NCI-H82 treated with DMSO at 0.1 percent for 48 hours (cell line): ENCODE measurements around the gene ZSWIM4.

ENCODE experiments used
- DNase-seq: peaks from one replicate; lab custom pipeline; 2025; ENCODE audit not compliant: unreplicated experiment; lab: John Stamatoyannopoulos, UW

Gene ZSWIM4

GRCh38 chr19:13869281-13869680 is 74.0 kb downstream of the ZSWIM4 start:
- no peak for DNase-seq

- no peak for DNase-seq
Observed at GRCh38 chr19:13870873-13871272, 75.6 kb downstream of the ZSWIM4 start.

- no peak for DNase-seq
Observed at GRCh38 chr19:13872339-13872694, 77.1 kb downstream of the ZSWIM4 start.

GRCh38 chr19:13872695-13873389 is 77.6 kb downstream of the ZSWIM4 start:
- DNase-seq = no peak

GRCh38 chr19:13873834-13874515 is 78.7 kb downstream of the ZSWIM4 start:
- DNase-seq = no peak

- no peak for DNase-seq
Observed at GRCh38 chr19:13875824-13876223, 80.6 kb downstream of the ZSWIM4 start.

GRCh38 chr19:13876834-13877233 is 81.6 kb downstream of the ZSWIM4 start, which contains the start of gene NANOS3:
TSS of gene NANOS3 (plus strand) at chr19:13877134. CDS start at chr19:13877249, 115 bp downstream.
- DNase-seq = no peak

- no peak for DNase-seq
Observed at GRCh38 chr19:13877303-13877702, 82.1 kb downstream of the ZSWIM4 start.

- DNase-seq = peak; percentile 87
Observed at GRCh38 chr19:13880059-13881043, 85.1 kb downstream of the ZSWIM4 start.

GRCh38 chr19:13881251-13881691 is 86.0 kb downstream of the ZSWIM4 start:
- DNase-seq = no peak
